HL-60 (cell line): Measurements from ENCODE around the gene NME7.

ENCODE experiments used
- DNase-seq, 2 experiments: peaks; one replicate each; pipeline ENCODE4 v3.0.0-alpha.2; 2010 to 2020; ENCODE audit warnings: low read depth in 1 of 2, low spot score in 1 of 2
- H3K27ac ChIP-seq: fragments of 250-450 bp; sonication (Bioruptor Pico); replicated peaks from 2 replicates; pipeline ENCODE4 v1.5.1; 2020; ENCODE audit warnings: mild to moderate bottlenecking, moderate library complexity
- H3K27me3 ChIP-seq: fragments of 250-450 bp; sonication (Bioruptor Pico); 2 replicates; pipeline ENCODE4 v1.5.1; 2021; ENCODE audit warnings: mild to moderate bottlenecking, moderate library complexity; ENCODE audit not compliant: insufficient read depth, poor library complexity, severe bottlenecking
- H3K4me3 ChIP-seq: replicated peaks from 2 replicates; pipeline ENCODE4 v1.5.1; 2011; ENCODE audit warnings: mild to moderate bottlenecking, control low read depth, low read length; ENCODE audit not compliant: insufficient read depth
- GABPA ChIP-seq: IDR thresholded peaks from 2 replicates; pipeline ENCODE4 v1.6.1; 2012; ENCODE audit warnings: low read depth
- POLR2AphosphoS5 ChIP-seq: IDR thresholded peaks from 2 replicates; pipeline ENCODE4 v1.6.1; 2012; ENCODE audit warnings: low read depth
- SPI1 ChIP-seq: IDR thresholded peaks from 2 replicates; pipeline ENCODE4 v1.6.1; 2012; ENCODE audit warnings: low read depth, mild to moderate bottlenecking, borderline replicate concordance
- TF ChIP-seq, protein P1 (sequence below): IDR thresholded peaks from 2 replicates; pipeline ENCODE4 v1.6.1; 2012; ENCODE audit warnings: low read depth; ENCODE audit not compliant: insufficient replicate concordance
- TF ChIP-seq, protein P2 (sequence below): IDR thresholded peaks from one replicate; pipeline ENCODE4 v1.5.1; 2011; ENCODE audit warnings: low read length, control low read depth, inconsistent platforms; ENCODE audit not compliant: insufficient read depth

Gene NME7

DNA sequence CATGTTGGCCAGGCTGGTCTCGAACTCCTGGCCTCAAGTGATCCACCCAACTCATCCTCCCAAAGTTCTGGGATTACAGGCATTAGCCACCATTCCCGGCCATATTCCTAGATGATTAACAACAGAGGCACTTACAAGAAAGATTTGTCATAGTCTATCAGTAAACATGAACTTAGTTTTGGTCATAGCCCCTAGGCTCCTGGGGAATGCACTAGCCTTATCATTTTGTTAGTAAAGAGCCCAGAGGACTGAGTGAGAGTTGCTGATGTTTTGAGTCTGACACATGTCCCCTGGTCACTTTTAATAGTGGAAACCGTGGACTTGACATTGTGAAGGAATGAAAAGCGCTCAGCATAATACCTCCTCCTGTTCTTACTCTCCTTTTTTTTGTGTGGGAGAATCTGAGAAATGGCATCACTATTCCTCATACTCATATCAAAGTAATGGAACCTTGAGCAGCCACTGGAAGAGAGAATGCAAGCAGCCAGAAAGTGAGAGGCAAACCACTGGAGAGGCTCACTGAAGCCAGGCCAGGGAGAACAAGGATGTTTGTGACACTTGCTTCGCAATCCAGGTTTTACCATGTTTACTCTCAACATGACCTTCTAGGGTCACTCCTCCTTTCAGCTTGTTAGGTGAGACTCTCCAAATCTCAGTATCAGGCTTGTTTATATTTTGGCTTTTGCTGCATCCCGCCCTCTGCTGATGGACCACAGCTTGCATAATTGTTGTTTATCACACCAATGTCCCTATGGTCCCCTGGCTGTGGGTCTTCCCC, 246.3 kb downstream of the NME7 start:
- no peak for TF ChIP-seq POLR2AphosphoS5
- TF ChIP-seq SPI1, result no peak
- TF ChIP-seq, protein P1, sequence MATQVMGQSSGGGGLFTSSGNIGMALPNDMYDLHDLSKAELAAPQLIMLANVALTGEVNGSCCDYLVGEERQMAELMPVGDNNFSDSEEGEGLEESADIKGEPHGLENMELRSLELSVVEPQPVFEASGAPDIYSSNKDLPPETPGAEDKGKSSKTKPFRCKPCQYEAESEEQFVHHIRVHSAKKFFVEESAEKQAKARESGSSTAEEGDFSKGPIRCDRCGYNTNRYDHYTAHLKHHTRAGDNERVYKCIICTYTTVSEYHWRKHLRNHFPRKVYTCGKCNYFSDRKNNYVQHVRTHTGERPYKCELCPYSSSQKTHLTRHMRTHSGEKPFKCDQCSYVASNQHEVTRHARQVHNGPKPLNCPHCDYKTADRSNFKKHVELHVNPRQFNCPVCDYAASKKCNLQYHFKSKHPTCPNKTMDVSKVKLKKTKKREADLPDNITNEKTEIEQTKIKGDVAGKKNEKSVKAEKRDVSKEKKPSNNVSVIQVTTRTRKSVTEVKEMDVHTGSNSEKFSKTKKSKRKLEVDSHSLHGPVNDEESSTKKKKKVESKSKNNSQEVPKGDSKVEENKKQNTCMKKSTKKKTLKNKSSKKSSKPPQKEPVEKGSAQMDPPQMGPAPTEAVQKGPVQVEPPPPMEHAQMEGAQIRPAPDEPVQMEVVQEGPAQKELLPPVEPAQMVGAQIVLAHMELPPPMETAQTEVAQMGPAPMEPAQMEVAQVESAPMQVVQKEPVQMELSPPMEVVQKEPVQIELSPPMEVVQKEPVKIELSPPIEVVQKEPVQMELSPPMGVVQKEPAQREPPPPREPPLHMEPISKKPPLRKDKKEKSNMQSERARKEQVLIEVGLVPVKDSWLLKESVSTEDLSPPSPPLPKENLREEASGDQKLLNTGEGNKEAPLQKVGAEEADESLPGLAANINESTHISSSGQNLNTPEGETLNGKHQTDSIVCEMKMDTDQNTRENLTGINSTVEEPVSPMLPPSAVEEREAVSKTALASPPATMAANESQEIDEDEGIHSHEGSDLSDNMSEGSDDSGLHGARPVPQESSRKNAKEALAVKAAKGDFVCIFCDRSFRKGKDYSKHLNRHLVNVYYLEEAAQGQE, result no peak
- TF ChIP-seq GABPA, result no peak
- TF ChIP-seq, protein P2, sequence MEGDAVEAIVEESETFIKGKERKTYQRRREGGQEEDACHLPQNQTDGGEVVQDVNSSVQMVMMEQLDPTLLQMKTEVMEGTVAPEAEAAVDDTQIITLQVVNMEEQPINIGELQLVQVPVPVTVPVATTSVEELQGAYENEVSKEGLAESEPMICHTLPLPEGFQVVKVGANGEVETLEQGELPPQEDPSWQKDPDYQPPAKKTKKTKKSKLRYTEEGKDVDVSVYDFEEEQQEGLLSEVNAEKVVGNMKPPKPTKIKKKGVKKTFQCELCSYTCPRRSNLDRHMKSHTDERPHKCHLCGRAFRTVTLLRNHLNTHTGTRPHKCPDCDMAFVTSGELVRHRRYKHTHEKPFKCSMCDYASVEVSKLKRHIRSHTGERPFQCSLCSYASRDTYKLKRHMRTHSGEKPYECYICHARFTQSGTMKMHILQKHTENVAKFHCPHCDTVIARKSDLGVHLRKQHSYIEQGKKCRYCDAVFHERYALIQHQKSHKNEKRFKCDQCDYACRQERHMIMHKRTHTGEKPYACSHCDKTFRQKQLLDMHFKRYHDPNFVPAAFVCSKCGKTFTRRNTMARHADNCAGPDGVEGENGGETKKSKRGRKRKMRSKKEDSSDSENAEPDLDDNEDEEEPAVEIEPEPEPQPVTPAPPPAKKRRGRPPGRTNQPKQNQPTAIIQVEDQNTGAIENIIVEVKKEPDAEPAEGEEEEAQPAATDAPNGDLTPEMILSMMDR, result no peak
- Histone ChIP-seq H3K27ac (no peak overlapping the region), H3K27me3 (no peaks in the 10 kb centered on the region), H3K4me3 (no peak overlapping the region)
- no peak for DNase-seq

DNA sequence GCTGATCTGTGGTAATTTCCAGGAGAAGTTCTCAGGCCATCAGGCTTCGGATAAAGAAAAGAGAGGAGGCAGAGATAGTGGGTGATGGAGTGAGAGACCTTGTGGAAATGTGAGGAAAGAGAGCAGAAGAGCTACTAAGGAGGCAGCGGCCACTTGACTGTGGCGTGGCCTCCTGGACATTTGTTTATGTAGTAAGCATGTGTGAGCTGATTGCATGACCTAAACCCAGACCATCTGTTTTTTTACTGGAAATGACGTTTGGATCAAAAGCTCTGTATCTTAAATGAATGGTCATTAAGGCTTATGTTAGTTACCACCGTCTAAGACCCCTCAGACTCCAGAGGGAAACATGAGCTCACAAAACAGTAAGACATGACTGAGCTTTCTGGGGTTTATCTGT, 247.5 kb downstream of the NME7 start:
- TF ChIP-seq, protein P2, result no peak
- TF ChIP-seq, protein P1, result no peak
- TF ChIP-seq GABPA, result no peak
- no peak for TF ChIP-seq POLR2AphosphoS5
- no peak for TF ChIP-seq SPI1
- DNase-seq, result no peak
- H3K4me3 ChIP-seq, result no peak overlapping the region
- no peaks in the 10 kb centered on the region for H3K27me3 ChIP-seq
- no peak overlapping the region for H3K27ac ChIP-seq

DNA sequence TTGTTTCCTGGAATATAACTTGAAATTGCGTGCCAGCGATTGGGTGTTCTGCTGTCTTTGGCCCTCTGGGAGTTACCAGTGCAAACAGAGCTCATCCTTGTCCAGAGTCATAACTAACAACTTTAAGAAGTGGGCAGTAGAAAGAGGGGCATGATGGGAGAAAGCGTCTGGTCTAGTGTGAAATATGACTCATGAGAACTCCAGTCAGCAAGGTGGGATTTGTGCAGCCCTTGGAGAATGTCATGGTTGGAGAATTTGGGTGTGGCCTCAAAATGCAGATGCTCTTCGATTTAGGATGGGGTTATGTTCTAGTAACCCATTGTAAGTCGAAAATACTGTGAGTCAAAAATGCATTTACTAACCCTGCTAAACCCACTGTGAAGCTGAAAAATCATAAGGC, 248.2 kb downstream of the NME7 start:
- TF ChIP-seq, protein P2, result no peak
- TF ChIP-seq POLR2AphosphoS5 (no peak), SPI1 (no peak), GABPA (no peak)
- TF ChIP-seq, protein P1, result no peak
- Histone ChIP-seq H3K4me3 (no peak overlapping the region), H3K27ac (no peak overlapping the region), H3K27me3 (no peaks in the 10 kb centered on the region)
- DNase-seq, result no peak
